ENCODE results near the gene PYROXD2.

The PYROXD2 gene

DNA sequence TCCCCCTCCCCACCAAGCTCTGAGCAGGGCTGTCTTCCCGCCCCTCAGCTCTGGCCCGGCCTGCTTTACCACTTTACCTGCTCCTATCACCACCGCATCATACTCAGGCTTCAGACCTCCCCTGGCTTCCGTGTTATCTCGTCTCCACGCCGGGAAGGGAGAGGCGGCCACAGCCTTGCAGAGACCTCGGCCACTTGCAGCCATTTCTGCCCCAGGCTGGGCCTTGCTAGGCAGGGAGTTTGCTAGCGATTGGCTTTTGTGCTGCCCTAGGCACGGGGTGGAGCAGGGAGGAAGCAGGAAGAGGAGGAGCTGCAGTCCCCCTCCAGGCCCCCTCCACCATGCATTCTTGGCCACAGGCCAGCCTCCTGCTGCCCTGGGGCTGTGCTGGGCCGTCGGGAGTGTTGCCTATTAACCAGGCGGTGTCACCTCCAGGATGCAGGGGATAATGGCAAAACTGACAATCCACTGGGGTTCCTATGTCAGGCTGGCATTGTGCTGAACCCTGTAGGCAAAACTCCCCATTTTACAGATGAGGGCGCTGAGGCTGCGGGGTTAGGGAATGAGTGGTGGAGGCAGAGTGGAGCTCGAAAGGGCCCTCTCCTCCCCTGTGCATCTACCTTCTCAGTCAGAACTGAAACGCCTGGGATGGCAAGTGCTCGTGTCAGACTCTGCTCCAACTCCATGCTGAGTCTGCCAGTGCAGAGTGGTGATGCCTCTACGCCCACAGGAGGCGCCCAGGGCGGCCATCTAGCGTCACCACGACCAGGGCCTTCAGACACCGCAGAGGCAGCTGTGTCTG is at the start of gene PYROXD2:
PYROXD2 (minus strand) TSS at position 251 of the 799 bp plus-strand sequence; CDS start at position 204, 47 bp downstream.
- peak; percentile 41 for DNase-seq (ENCODE audit: low read depth)

GRCh38 chr10:98463976-98464754 is 49.2 kb upstream of the PYROXD2 start:
- DNase-seq (ENCODE audit: low read depth): no peak

- no peak for DNase-seq (ENCODE audit: low read depth)
Observed at GRCh38 chr10:98463016-98463415, 48.0 kb upstream of the PYROXD2 start.

DNA sequence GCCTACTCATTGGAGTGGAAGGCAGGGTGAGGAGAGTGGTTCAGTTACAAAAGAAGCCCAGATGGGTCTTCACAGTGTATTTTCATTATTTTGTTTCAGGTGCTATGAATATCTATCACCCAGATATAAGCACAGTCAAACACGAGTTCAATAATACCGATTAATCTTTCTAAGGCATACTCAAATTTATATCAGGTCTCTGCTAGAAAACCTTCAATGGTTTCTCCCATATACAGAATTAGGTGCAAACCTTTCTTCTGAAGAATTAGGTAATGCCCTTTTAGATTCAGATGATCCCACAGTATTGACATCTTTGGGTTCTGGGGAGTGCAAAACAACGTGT is 46.5 kb upstream of the PYROXD2 start:
- DNase-seq (ENCODE audit: low read depth): no peak

DNA sequence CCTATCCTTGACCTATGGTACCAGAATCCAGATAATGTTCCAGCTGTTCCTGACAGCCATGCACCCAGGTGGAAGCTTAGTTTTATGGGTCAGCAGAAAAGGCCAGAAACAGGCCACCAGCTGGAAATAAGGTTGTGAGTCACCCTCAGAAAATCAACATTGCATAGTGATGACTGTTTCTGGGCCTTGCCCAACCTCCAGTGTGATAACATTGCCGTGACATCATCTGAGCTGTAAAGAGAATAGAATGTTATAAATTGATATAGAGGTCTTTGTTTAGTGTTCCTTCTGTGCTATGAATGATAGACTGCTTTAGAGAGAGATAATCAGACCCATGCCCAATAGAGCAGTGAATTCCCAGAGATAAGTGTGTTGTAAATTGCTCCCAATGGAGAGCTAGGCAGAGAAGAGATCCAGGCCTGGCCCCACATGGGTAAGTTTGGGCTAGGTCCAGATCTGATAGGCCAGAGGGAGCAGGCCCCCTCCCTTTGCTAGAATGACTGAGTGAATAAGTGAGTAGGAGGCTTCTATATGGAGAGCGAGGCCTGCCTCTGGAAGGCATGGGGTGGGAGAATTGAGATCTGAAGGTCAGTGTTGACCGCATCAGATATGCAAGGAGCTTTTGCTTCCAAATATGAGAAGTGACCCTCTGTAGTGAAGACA is 46.0 kb upstream of the PYROXD2 start:
- peak; percentile 73 for DNase-seq (ENCODE audit: low read depth)

GRCh38 chr10:98458809-98459784 is 44.1 kb upstream of the PYROXD2 start:
- no peak for DNase-seq (ENCODE audit: low read depth)

- DNase-seq (ENCODE audit: low read depth): no peak
Observed at GRCh38 chr10:98457721-98458120, 42.7 kb upstream of the PYROXD2 start.

DNA sequence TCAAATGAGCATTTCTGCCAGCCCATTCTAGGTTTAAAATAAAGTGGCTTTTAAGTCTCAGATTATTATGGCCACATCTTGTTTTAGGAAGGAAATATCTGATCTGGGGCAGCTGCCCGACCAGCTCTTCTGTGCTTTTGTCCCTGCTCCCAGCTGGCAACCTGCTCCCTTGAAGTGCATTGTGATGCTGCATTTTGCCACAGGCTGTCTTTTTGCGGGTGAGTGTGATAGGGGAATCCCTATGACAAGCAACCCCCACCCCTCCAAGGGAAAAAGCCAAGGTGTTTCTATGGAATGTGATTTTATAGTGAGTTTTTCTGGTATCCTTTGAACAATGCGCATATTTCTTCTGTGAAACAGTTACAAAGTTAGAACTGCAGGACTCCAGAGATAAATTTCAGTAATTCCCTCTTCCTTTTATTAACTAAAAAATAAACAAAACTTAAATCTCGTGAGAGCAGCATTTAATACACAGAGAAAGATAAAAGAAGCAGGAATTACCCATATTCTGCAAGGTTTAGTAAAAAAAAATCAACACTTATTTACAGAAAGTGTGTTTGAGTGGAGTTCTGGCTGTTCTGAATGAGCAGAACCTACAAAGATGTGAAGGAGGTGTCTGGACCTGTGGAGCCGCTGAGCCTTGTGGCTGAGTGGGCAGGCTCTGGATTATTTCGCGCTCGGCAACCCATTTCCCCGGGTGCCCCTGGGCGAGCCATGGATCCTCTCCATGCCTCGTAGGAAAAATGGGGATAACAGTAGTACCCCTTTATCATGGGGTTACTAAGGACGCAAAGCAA is 41.9 kb upstream of the PYROXD2 start:
- DNase-seq (ENCODE audit: low read depth): no peak

GRCh38 chr10:98456043-98456570 is 41.1 kb upstream of the PYROXD2 start:
- no peak for DNase-seq (ENCODE audit: low read depth)

- DNase-seq (ENCODE audit: low read depth): no peak
Observed at GRCh38 chr10:98453729-98454128, 38.7 kb upstream of the PYROXD2 start.

- no peak for DNase-seq (ENCODE audit: low read depth)
Observed at GRCh38 chr10:98450618-98451017, 35.6 kb upstream of the PYROXD2 start.

GRCh38 chr10:98449287-98449686 is 34.3 kb upstream of the PYROXD2 start:
- DNase-seq (ENCODE audit: low read depth): no peak

GRCh38 chr10:98446661-98447221 is 31.8 kb upstream of the PYROXD2 start, which contains the start of gene HPS1:
HPS1 (minus strand) TSS chr10:98446935; CDS start chr10:98443240, 3,695 bp downstream.
- DNase-seq (ENCODE audit: low read depth): no peak

- DNase-seq (ENCODE audit: low read depth): no peak
Observed at GRCh38 chr10:98446151-98446660, 31.2 kb upstream of the PYROXD2 start.

GRCh38 chr10:98445200-98445812 is 30.3 kb upstream of the PYROXD2 start:
- DNase-seq (ENCODE audit: low read depth): no peak

- DNase-seq (ENCODE audit: low read depth): no peak
Observed at GRCh38 chr10:98444314-98445006, 29.5 kb upstream of the PYROXD2 start.

DNA sequence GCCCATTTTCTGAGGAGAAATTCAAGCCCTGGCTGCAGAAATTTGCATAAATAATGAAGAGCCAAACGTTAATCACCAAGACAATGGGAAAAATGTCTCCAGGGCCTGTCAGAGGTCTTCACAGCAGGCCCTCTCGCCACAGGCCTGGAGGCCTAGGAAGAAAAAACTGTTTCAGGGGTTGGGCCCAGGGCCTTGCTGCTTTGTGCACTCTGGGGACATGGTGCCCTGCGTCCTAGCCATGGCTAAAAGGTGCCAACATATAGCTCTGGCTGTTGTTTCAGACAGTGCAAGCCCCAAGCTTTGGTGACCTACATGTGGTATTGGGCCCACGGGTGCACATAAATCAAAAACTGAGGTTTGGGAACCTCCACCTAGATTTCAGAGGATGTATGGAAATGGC is 23.7 kb upstream of the PYROXD2 start:
- DNase-seq (ENCODE audit: low read depth): no peak

- no peak for DNase-seq (ENCODE audit: low read depth)
Observed at GRCh38 chr10:98436704-98437103, 21.7 kb upstream of the PYROXD2 start.

- DNase-seq (ENCODE audit: low read depth): no peak
Observed at GRCh38 chr10:98435178-98435577, 20.2 kb upstream of the PYROXD2 start.
